AG04449 (cell line): Measurements from ENCODE around the gene ARHGAP1.
"Not testable (repeated sequence)": the region's sequence is repeated elsewhere in the genome, so short reads cannot be mapped to it uniquely, and the experiment has no call there.

ENCODE experiments used
- CTCF ChIA-PET: fragments of 350-600 bp; formaldehyde crosslinking; extraction: SDS; loops from one replicate; lab custom pipeline; 2021; ENCODE audit warnings: antibody characterized with exemption; lab: Yijun Ruan, JAX
- POLR2A ChIA-PET: fragments of 400-600, 350-600 bp; formaldehyde crosslinking; extraction: SDS; loops from one replicate; lab custom pipeline; 2020; ENCODE audit warnings: antibody characterized with exemption, inconsistent platforms; lab: Yijun Ruan, JAX
- DNase-seq: peaks from one replicate; pipeline ENCODE4 v3.0.0-alpha.2; 2010; ENCODE audit warnings: low read depth, low spot score
- H3K4me3 ChIP-seq: 2 replicates; pipeline ENCODE4 v1.5.1; 2011; ENCODE audit warnings: low read depth, mild to moderate bottlenecking, control low read depth, low read length
- TF ChIP-seq, protein P1 (sequence below): IDR thresholded peaks from one replicate; pipeline ENCODE4 v1.5.1; 2011; ENCODE audit warnings: mild to moderate bottlenecking, moderate library complexity, low read length, control low read depth, inconsistent platforms; ENCODE audit not compliant: insufficient read depth; ENCODE audit errors: missing control alignments

ARHGAP1 gene

DNA sequence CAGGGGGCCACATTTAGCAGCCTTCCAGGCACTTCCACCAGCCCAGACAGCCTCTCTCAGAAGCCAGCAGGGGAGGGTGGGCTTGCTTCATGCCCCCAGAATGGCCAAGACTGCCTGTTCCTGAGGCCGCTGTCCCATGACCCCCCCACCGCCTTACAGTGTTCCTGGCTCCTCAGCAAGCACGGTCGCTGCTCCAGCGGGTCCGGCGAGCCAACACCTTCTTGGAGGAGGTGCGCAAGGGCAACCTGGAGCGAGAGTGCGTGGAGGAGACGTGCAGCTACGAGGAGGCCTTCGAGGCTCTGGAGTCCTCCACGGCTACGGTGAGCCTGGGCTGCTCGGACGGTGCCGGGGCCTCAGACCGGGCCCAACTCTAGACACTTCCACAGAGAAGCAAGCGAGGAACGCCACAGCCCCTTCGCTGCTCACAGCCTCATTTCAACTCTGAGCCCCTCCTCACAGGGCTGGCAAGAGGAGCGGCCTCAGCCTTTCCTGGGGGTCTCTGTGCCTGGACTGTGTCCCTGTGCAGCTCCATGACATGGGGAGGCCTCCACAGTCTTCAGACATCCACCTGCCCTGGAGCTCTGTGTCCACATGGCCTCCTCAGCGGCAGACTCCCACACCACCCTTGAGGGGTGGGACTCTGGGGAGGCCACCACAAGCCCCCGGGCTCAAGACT lies 19.3 kb upstream of the ARHGAP1 start:
- DNase-seq, result no peak
- CTCF ChIA-PET, result no interaction called here
- POLR2A ChIA-PET, result no interaction called here
- TF ChIP-seq, protein P1, sequence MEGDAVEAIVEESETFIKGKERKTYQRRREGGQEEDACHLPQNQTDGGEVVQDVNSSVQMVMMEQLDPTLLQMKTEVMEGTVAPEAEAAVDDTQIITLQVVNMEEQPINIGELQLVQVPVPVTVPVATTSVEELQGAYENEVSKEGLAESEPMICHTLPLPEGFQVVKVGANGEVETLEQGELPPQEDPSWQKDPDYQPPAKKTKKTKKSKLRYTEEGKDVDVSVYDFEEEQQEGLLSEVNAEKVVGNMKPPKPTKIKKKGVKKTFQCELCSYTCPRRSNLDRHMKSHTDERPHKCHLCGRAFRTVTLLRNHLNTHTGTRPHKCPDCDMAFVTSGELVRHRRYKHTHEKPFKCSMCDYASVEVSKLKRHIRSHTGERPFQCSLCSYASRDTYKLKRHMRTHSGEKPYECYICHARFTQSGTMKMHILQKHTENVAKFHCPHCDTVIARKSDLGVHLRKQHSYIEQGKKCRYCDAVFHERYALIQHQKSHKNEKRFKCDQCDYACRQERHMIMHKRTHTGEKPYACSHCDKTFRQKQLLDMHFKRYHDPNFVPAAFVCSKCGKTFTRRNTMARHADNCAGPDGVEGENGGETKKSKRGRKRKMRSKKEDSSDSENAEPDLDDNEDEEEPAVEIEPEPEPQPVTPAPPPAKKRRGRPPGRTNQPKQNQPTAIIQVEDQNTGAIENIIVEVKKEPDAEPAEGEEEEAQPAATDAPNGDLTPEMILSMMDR, result no peak
- H3K4me3 ChIP-seq, result no peak overlapping the region

DNA sequence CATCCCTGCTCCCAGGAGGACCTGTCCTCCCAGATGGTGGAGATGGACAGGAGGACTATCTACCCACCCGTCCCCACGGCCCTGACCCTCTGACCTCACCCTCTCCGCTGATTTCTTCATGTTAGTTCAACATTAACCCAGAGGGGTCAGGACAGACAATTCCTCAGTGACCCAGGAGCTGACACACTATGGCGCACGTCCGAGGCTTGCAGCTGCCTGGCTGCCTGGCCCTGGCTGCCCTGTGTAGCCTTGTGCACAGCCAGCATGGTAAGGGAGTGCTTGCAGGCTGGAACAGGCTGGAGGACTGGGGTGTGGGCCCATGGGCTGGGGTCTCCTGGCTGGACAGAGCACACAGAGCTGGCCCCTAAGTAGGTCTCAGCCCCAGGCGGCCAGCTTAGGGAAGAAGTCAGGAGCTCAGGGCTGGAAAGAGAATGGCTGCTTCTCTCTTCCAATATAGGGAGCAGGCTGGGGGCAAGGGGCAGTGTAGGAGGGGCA lies 18.7 kb upstream of the ARHGAP1 start, which contains the start of gene F2:
F2 (plus strand) TSS at position 166 of the 495 bp plus-strand sequence; CDS start at position 189, 23 bp downstream.
- DNase-seq, result no peak
- CTCF ChIA-PET, result no interaction called here
- no peak within 1 kb of the TSS for H3K4me3 ChIP-seq
- POLR2A ChIA-PET, result no interaction called here
- TF ChIP-seq, protein P1, result no peak

DNA sequence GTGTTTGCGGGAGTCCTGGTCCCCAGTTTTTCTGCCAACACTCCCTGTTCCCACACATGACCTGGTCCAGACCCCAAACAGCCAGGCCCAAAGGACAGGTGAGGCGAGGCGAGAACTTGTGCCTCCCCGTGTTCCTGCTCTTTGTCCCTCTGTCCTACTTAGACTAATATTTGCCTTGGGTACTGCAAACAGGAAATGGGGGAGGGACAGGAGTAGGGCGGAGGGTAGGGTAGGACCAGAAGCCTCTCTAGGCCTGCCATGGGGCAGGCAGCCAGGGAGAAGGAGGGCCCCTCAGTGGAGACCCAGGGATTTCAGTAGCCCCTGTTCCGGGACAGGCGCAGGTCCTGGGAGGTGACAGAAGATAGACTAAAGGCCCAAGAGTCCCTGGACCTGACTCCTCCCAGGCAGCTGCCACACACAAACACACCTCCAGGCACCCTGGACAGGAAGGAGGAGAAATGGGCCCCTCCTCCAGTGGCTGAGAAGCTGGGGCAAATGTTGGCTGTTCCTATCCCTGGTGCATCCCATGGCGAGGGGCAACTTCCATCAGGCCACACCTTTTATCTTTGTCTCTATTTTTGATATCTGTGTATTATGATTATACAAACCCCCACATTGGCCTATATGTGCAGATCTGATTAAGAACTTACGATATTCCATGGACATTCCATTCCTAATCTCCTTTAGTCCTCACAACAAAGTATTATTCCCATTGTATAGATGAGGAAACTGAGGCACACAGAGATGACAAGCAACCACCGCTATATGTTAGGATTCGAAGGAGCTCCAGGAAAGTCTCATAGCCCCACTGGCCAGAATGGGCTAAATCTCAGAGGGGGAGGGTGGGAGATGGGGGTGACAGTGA lies 18.0 kb upstream of the ARHGAP1 start:
- TF ChIP-seq, protein P1, result no peak
- no peak overlapping the region for H3K4me3 ChIP-seq
- ChIA-PET POLR2A (no interaction called here), CTCF (interaction anchor here (1.3 kb wide), 1 partner anchor 10 kb away, joined by 3 read pairs; no protein-coding TSS in a partner anchor)
- DNase-seq, result no peak

DNA sequence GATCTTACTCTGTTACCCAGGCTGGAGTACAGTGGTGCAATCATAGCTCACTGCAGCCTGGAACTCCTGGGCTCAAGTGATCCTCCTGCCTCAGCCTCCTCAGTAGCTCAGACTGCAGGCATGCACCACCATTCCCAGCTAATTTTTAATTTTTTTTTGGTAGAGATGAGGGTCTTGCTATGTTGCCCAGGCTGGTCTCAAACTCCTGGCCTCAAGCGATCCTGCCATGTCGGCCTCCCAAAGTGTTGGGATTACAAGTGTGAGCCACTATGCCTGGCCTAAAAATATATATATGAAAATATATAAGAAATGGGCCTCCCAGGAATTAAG lies 17.4 kb upstream of the ARHGAP1 start:
- H3K4me3 ChIP-seq, DNase-seq, POLR2A ChIA-PET: not testable (repeated sequence)
- CTCF ChIA-PET, result interaction anchor here (1.3 kb wide), 1 partner anchor 10 kb away, joined by 3 read pairs; no protein-coding TSS in a partner anchor

DNA sequence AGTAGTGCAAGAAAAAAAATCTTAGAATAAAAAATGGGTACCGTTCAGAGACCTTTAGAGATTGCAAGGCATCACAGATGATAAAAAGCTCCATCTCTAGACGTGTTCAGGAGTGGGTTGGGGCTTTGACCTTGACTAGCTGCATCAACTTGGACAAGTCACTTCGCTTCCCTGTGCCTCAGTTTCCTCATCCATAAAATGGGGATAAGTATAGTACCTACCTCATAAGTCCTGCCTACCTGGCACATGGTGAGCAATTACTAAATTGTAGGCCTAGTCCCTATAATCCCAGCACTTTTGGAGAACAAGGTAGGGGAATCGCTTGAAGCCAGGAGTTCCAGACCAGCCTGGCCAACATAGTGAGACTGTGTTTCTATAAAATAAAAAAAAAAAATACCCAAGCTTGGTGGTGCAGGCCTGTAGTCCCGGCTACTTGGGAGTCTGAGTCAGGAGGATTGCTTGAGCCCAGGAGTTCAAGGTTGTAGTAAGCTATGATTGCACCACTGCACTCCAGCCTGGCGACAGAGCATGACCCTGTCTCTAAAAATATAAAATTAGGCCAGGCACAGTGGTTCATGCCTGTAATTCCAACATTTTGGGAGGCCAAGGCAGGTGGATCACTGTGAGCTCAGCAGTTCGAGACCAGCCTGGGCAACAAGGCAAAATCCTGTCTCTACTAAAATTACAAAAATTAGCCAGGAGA lies 12.6 kb upstream of the ARHGAP1 start:
- no peak overlapping the region for H3K4me3 ChIP-seq
- ChIA-PET POLR2A (no interaction called here), CTCF (interaction anchor here (1.0 kb wide), 1 partner anchor 12 kb away, joined by 3 read pairs; the partner anchor contains the start of genes ARHGAP1 and ZNF408)
- no peak for DNase-seq
- TF ChIP-seq, protein P1, result no peak

DNA sequence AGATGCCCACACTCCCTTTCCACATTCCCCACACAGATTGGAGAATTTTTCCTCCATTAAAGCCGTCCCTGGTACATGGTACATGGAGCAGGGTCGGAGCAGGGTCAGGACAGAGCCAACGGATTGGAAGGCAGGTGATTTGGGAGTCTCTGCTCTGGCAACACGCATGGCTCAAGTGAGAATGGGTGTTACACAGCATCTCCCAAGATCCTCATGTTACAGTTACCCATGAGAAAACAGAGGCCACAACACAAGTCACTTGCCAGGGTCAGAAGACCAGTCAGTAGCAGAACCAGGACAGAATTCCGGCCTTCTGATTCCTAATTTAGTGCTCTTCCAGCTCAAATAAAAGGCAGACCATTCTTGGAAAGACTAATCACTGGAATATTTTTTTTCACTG lies 10.9 kb upstream of the ARHGAP1 start:
- TF ChIP-seq, protein P1, result no peak
- no peak overlapping the region for H3K4me3 ChIP-seq
- DNase-seq, result no peak
- ChIA-PET CTCF (interaction anchor here (1.3 kb wide), 1 partner anchor 9 kb away, joined by 3 read pairs; no protein-coding TSS in a partner anchor), POLR2A (interaction anchor here (3.3 kb wide), 1 partner anchor 10 kb away, joined by 24 read pairs; the partner anchor contains the start of genes ARHGAP1 and ZNF408)
